GM19099 (cell line): ENCODE data around the gene SMIM1.

Experiments
- POLR2A ChIP-seq: IDR thresholded peaks from 3 replicates; pipeline ENCODE4 v1.6.1; 2011; ENCODE audit warnings: low read depth; ENCODE audit not compliant: insufficient read length; ENCODE audit errors: extremely low read depth

The SMIM1 gene

DNA sequence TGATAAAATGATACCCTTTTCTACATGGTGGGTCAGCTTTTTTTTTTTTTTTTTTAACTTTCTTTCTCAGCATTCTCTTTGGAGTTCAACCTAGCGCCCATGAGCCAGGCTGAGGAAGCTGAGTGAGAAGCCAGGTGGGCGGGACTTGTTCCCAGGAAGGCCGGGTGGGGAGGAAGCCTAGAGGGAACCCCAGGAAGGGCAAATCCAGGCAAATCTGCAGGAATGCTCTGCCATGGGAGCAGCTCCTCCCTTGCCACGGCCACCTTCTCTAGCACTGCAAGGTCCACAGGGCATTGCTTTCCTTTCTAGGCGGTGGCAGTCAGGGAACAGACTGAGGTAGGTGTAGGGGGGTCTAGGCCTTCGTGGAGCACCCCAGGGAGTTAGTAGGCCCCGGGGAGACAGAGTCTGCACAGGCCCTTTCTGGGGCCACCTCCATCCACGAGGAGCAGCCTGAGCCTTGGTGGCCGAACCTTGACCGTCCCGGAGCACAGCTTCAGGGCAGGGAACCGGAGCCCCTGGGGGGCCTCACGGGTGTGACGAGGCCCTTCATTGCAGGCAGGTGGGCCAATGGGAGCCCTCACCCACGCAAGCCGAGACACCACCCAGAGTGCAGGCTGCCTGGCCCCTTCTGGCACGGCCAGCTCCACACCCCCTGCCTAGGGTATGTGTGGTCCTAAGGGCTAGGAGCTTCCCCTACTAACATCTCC, 38.5 kb upstream of the SMIM1 start:
- TF ChIP-seq POLR2A: no peak

GRCh38 chr1:3734602-3735001, 37.9 kb upstream of the SMIM1 start:
- TF ChIP-seq POLR2A: no peak

DNA sequence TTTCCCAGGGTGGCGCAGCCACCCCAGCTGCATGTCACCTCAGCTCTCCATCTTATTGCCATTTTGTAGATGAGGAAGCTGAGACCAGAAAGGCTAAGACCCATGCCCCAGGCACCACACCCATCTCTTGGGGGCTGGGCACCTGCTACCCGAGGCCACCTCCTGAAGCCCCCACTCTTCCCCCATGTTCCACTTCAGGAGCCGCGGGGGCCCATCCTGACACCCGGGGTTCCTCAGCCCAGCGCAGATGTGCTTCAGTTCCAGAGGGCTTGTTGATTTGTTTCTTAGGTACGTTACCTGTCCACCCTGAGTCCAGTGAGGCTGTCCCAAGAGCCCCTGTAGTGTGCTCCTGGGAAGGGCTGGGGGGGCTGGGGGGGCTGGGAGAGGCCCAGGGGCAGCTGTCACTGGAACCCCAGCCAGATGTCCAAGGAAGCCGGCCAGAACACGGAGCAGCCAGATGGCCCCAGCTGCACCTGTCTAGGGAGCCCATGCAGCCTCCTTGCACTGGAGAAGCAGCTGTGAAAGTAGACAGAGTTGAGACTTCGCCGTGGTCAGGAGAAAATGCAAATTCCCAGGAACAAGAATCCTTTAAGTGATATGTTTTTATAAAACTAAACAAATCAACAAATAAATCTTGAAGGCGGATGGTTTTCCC, 37.4 kb upstream of the SMIM1 start:
- TF ChIP-seq POLR2A: no peak

GRCh38 chr1:3735688-3736087, 36.9 kb upstream of the SMIM1 start:
- TF ChIP-seq POLR2A: no peak

DNA sequence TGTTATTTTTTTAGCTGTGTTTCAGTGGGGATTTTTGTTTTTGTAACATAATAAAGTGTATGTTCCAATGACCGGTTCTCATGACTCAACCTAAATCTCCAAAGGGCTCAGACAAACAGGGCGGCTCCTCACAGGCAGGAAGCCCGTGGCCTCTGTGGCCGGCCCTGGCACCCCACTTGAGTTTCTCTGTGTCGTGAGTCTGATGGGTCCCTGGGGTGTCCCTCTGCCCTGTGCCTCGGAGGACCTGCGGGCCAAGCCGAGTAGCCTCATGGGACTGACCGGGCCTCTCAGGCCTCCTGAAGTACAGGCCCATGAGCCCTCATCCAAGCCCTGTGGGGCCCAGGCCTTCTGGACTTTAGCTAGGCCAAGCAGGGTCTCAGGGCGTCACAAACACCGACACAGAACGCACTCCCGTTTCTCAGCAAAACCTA, 36.4 kb upstream of the SMIM1 start:
- no peak for TF ChIP-seq POLR2A

DNA sequence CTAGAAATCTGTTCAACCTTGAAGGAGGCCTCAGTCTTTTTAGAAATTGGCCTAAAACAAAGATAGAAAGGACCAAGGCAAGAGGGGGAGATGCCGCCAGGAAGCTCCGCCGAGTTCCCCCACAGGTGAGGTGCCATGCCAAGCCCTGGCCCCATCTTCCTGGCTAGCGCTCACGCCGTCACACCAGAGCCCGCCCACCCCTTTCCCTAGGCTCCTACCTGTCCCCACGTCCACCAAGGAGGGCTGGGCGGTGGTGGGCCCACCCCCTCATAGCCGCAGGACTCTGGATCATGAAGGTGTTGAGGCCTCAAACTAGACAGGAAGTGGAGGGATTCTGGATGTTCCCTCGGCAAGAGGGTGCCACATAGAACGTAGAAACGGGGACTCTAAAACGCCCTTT, 35.8 kb upstream of the SMIM1 start:
- TF ChIP-seq POLR2A: no peak

DNA sequence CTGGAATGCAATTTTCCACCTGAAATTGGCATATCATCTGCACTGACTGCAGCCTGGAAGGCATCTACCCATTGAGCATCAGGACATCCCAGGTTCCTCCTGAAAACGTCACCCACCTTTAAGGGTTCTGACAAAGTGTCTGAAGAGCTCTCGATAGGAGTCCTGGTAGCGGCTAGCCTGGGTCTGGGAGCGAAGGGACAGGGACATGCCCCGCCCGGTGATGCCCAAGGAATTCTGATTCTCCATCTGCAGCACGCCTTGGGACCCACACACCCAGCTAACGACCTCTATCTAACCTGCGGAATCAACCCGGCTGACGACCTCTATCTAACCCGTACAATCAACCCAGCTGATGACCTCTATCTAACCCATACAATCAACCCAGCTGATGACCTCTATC, 33.6 kb upstream of the SMIM1 start:
- TF ChIP-seq POLR2A: no peak

- TF ChIP-seq POLR2A: no peak
Measured at GRCh38 chr1:3740042-3740441, 32.5 kb upstream of the SMIM1 start.

DNA sequence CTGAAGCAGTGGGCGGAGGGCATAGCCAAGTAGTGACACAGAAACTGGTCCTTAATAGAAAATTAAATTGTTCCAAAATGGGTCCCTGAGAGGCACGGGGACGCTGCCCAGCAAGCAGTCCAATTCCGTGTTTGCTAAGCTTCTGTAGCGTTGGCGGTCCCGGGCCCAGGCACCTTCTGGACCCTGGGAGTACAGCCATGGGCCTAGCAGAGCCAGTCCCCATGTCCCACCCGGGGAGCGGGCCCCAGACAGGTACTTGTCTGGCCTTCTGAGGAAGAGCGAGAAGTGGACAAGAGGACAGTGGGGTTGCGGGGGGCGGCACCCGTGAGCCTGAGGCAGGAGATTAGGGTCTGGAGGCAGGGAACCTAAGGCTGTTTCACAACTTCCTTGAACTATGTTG, 31.8 kb upstream of the SMIM1 start:
- TF ChIP-seq POLR2A: no peak

- TF ChIP-seq POLR2A: no peak
Measured at GRCh38 chr1:3741566-3742438, 30.7 kb upstream of the SMIM1 start.

DNA sequence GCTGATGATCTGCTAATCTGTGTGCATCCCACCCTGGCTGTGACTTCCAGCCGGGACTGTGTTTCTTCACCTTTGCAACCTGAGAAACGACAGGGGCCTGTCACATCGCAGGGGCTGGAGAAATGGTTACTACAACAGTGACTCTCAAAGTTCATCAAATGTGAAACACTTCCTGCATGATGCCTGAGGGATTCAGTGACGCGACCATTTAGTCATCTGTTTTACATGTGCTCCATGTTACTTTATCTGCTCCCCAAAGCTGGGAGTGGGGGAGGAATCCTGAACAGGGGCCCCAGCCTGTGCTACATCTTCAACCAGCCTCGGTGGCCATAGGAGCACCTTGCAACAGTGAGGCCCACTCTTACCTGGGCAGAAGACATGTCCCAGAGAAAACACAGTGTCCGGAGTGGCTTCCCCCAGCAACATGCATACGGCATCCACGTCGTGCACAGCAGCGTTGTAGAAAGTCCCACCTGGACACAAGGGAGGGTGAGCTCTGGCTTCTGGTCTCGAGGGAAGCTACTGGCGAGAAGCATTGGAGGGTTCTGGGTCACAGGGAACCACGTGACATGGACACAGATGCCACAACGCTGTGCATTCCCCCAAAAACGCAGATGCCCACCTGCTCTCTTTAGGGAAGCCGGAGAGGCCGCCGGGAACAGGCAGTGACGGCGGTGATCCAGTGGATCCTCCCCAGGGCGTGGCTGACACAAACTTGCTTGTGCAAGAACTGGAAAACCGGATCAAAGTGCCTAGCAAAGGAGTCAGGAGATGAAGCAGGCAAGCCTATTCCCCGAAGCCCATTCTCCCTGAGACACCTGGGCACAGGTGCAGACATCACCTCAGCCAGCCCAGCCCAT, 29.9 kb upstream of the SMIM1 start:
- TF ChIP-seq POLR2A: no peak

DNA sequence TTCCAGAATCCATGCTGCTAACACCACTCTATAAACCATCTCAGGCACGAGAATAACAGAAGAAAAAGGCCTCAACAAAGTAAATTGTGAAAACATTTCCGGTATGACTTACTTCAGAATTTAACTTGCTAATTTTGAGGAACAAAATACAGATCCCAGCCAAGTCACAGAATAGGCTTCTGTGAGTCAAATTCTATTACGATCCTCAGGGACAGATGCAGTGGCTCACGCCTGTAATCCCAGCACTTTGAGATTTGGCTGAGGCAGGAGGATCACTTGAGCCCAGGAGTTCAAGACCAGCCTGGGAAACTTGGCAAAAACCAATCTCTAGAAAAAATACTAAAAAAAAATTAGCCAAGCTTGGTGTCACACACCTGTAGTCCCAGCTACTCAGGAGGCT, 29.1 kb upstream of the SMIM1 start:
- no peak for TF ChIP-seq POLR2A

GRCh38 chr1:3743826-3744225, 28.7 kb upstream of the SMIM1 start:
- TF ChIP-seq POLR2A: no peak

GRCh38 chr1:3744646-3745045, 27.9 kb upstream of the SMIM1 start:
- TF ChIP-seq POLR2A: no peak

- no peak for TF ChIP-seq POLR2A
Measured at GRCh38 chr1:3745071-3745470, 27.5 kb upstream of the SMIM1 start.
